ENCODE measurements around the gene HS3ST6.
A peak's percentile ranks its signal among the peaks of the same experiment; 100 is the strongest.
"Not testable (repeated sequence)": the region's sequence is repeated elsewhere in the genome, so short reads cannot be mapped to it uniquely, and the experiment has no call there.

The HS3ST6 gene

DNA sequence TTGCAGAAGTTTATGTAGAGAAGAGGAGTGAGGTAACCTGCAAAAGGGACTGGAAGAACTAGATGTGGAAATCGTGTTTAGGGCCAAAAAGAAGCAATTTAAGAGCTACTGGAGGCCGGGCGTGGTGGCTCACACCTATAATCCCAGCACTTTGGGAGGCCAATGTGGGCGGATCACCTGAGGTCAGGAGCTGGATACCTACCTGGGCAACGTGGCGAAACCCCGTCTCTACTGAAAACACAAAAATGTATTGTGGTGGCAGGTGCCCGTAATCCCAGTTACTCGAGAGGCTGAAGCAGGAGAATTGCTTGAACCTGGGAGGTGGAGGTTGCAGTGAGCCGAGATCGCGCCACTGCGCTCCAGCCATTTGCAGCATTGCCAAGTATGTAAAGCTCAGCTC lies 42.1 kb downstream of the HS3ST6 start:
- DNase-seq, result not testable (repeated sequence)

GRCh38 chr16:1874854-1875253 lies 43.4 kb downstream of the HS3ST6 start:
- DNase-seq, result peak; percentile 12

DNA sequence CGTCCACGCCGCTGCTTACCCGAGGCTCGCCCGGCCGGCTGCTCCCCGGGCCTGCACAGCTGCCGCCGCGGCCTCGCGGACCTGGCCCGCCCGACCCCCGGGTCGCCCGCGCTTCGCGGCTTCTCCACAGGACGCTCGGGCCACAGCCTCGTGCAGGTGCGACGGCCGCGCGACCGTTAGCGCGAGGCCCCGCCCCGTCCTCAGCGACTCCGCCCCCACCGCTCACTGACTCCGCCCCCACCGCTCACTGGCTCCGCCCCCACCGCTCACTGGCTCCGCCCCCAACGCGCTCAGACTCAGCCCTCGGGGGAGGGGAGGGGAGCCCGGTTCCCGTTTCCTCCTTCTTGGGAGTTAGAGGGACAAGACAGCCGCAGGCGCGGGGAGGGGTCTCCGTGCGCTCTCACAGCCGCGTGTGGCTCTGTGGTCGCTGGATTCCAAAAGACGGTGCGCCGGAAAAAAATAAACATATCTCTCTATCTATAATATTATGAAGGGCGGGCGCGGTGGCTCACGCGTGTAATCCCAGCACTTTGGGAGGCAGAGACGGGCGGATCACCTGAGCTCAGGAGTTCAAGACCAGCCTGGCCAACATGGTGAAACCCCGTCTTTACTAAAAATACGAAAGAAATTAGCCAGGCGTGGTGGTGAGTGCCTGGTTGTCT lies 46.1 kb downstream of the HS3ST6 start, which contains the start of gene MEIOB:
TSS of gene MEIOB (minus strand) at position 191 of the 662 bp plus-strand sequence. CDS start 3,989 bp downstream, outside the sequence.
- peak; percentile 55 for DNase-seq

DNA sequence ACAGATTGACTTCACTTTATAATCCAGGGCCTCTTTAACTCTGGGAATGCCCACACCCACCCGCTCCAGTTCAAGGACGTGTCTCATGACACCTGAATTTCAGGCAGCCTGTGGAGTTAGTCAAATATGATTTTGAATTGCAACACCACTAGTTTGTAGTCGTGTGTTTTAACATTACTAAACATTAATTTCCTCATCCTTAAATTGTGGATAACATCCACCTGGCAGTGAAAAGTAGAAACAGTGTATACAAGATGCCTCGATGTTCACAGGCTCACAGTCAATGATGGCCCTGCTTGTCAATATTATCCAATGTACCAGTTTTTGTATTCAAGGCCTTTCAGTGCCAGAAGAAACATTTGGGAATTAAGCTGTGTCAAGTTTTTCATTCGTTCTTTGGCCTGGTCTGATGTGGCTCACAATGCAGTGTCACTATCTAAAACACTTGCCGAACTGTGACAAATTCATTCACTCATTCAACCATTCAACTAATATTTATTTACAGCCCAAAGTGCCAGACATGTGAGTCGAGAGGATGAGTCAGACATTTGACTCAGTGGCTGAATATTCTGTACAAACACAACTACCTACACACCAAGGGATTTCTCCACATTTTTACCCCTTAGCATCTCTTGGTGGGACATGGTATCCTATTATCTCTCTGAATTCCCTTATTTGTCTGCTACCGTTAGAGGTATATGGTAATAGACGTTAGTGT lies 47.7 kb downstream of the HS3ST6 start:
- DNase-seq, result peak; percentile 17

GRCh38 chr16:1865902-1866690 lies 52.1 kb downstream of the HS3ST6 start:
- no peak for DNase-seq

- DNase-seq, result peak; percentile 66
Observed at GRCh38 chr16:1863681-1864460, 54.3 kb downstream of the HS3ST6 start.

GRCh38 chr16:1862394-1862793 lies 55.8 kb downstream of the HS3ST6 start:
- no peak for DNase-seq

- no peak for DNase-seq
Observed at GRCh38 chr16:1861730-1862129, 56.5 kb downstream of the HS3ST6 start.
